ENCODE data around the gene HDAC4. TPM values are rescaled to one million over a fixed set of nuclear protein-coding genes. Genes with fewer than 3 reads are reported as not detected.

HDAC4 gene
- total RNA-seq, 1 donor from 2014 or later: 11.8 TPM

DNA sequence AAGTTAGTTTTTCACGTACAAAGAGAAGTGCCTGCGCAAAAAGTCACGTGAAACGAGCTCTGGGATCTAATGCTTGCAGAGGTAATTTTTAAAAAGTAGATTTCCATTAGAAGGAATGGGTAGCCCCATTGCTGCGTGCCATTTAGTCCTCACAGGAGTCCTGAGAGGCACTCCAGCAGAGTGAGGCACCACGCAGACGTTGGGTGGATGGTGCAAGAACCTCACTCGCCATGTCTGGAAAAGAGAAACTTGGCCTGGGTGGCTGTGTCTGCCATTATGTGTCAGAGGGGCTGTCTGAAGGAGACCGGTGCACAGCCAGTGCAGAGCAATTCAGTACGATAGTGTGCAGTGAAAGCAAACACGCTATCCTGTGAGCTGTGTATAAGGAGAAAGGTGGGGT lies 1.8 kb upstream of the HDAC4 start:
- Histone ChIP-seq H3K79me2 (ENCODE audit: insufficient read depth, low read length) (peaks cover 21% of the 10 kb centered on the region), H3K4me2 (ENCODE audit: low read length) (peak overlapping the region; percentile 88), H3K9ac (ENCODE audit: low read length) (no peak overlapping the region), H3K4me1 (ENCODE audit: insufficient read depth, low read length) (peaks cover 15% of the 10 kb centered on the region), H3K9me3 (ENCODE audit: insufficient read depth, low read depth, low read length) (no peaks in the 10 kb centered on the region), H4K20me1 (ENCODE audit: insufficient read depth, low read length) (peaks cover 21% of the 10 kb centered on the region), H3K27me3 (ENCODE audit: insufficient read depth, low read length) (no peaks in the 10 kb centered on the region), H3K36me3 (ENCODE audit: insufficient read depth, low read length) (no peaks in the 10 kb centered on the region), H3K27ac (ENCODE audit: low read depth, low read length) (no peak overlapping the region), H2AFZ (ENCODE audit: low read depth, low read length) (no peak overlapping the region), H3K4me3 (ENCODE audit: insufficient read depth, low read depth, low read length) (no peak overlapping the region)
- DNase-seq (ENCODE audit: low read depth) (no peak), FAIRE-seq (no peak)
- Mint-ChIP-seq H3K9me3 (ENCODE audit: unreplicated experiment) (no peaks in the 10 kb centered on the region), H3K27me3 (ENCODE audit: low read depth, unreplicated experiment) (peaks cover 4% of the 10 kb centered on the region), H3K27ac (ENCODE audit: unreplicated experiment) (no peak overlapping the region), H3K36me3 (ENCODE audit: low read depth, unreplicated experiment) (no peaks in the 10 kb centered on the region), H3K4me1 (ENCODE audit: low read depth, unreplicated experiment) (peaks cover 11% of the 10 kb centered on the region), H3K4me3 (ENCODE audit: unreplicated experiment) (peak overlapping the region; percentile 88)
- TF ChIP-seq EZH2 (IDR thresholded peaks at IDR 0.05; ENCODE audit: insufficient read depth, low read length) (no peak), CTCF (IDR thresholded peaks at IDR 0.05; ENCODE audit: insufficient read depth, low read depth, low read length) (no peak)

DNA sequence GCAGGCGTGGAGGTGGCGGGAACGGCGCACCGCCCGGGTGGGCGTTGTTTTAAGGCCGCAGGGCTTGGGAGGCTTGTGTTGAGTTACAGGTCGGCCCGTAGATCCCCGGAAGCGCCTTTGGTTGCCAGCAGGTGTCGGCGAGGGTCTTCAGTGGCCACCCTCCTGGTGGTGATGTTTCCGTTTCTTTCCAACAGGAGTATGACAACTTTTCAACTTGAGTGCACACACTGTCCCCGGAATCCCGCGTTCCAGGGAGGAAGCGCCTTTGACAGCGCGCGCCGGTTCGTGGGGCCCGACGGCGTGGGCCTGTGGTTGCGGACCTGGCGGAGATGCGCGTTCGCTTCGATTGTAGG lies 1.0 kb upstream of the HDAC4 start:
- H3K4me3 ChIP-seq (ENCODE audit: insufficient read depth, low read depth, low read length): peak overlapping the region; percentile 75
- H3K36me3 ChIP-seq (ENCODE audit: insufficient read depth, low read length): no peaks in the 10 kb centered on the region
- no peaks in the 10 kb centered on the region for H3K27me3 ChIP-seq (ENCODE audit: insufficient read depth, low read length)
- no peaks in the 10 kb centered on the region for H3K36me3 Mint-ChIP-seq (ENCODE audit: low read depth, unreplicated experiment)
- FAIRE-seq (no peak), DNase-seq (ENCODE audit: low read depth) (no peak)
- H3K4me3 Mint-ChIP-seq (ENCODE audit: unreplicated experiment): peak overlapping the region; percentile 88
- H3K4me2 ChIP-seq (ENCODE audit: low read length): peak overlapping the region; percentile 88
- H3K4me1 Mint-ChIP-seq (ENCODE audit: low read depth, unreplicated experiment): peaks cover 11% of the 10 kb centered on the region
- H3K9me3 Mint-ChIP-seq (ENCODE audit: unreplicated experiment): no peaks in the 10 kb centered on the region
- H2AFZ ChIP-seq (ENCODE audit: low read depth, low read length): peak overlapping the region; percentile 100
- H3K79me2 ChIP-seq (ENCODE audit: insufficient read depth, low read length): peaks cover 29% of the 10 kb centered on the region
- peaks cover 2% of the 10 kb centered on the region for H3K27me3 Mint-ChIP-seq (ENCODE audit: low read depth, unreplicated experiment)
- peaks cover 30% of the 10 kb centered on the region for H4K20me1 ChIP-seq (ENCODE audit: insufficient read depth, low read length)
- H3K9me3 ChIP-seq (ENCODE audit: insufficient read depth, low read depth, low read length): no peaks in the 10 kb centered on the region
- peak overlapping the region; percentile 86 for H3K27ac Mint-ChIP-seq (ENCODE audit: unreplicated experiment)
- H3K27ac ChIP-seq (ENCODE audit: low read depth, low read length): peak overlapping the region; percentile 100
- no peak for TF ChIP-seq CTCF (IDR thresholded peaks at IDR 0.05; ENCODE audit: insufficient read depth, low read depth, low read length)
- no peak for TF ChIP-seq EZH2 (IDR thresholded peaks at IDR 0.05; ENCODE audit: insufficient read depth, low read length)
- H3K4me1 ChIP-seq (ENCODE audit: insufficient read depth, low read length): peaks cover 15% of the 10 kb centered on the region
- peak overlapping the region; percentile 99 for H3K9ac ChIP-seq (ENCODE audit: low read length)

DNA sequence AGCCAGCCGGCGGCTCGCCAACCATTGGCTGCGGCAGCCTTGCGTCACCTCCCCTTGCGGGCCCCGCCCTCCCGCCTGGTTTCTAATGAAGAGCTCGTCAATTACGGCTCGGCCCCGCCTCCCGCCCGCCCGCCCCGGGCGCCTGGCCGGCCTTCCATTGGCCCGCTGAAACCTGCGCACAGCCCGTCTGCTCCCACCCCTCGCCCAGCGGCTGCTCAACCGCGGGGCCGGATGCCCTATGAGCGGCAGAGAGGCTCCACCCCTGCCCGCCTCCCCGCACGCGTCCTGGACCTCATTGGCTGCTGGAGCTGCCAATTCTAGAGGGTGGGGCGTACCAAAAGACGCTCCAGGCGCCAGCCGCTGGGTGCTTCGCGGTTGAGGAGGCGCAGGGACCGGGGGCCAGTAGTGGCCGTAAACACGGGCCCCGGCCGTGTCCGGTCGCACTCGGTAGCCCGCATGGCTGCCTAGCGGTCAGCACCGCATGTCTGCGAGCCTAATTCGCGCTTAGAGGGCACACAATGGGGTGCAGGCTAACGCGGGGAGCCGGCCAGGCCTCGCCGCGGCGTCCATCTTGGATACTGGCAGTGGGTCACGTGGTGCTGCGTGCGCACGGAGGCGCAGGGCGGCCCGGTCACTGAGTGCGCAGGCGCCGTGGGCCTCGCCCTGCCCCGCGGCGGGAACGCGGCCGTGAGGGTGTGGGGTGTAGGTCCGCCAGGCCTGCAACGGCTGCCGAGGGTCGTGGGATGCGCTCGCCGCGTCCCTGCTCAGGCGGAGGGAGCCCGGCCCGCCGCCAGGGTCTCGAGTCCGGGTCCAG lies 454 bp upstream of the HDAC4 start:
- TF ChIP-seq EZH2 (IDR thresholded peaks at IDR 0.05; ENCODE audit: insufficient read depth, low read length) (no peak), CTCF (IDR thresholded peaks at IDR 0.05; ENCODE audit: insufficient read depth, low read depth, low read length) (no peak)
- Histone ChIP-seq H3K9me3 (ENCODE audit: insufficient read depth, low read depth, low read length) (no peaks in the 10 kb centered on the region), H4K20me1 (ENCODE audit: insufficient read depth, low read length) (peaks cover 35% of the 10 kb centered on the region), H3K27ac (ENCODE audit: low read depth, low read length) (peak overlapping the region; percentile 100), H3K4me1 (ENCODE audit: insufficient read depth, low read length) (peaks cover 15% of the 10 kb centered on the region), H3K9ac (ENCODE audit: low read length) (peak overlapping the region; percentile 99), H3K4me3 (ENCODE audit: insufficient read depth, low read depth, low read length) (peak overlapping the region; percentile 75), H3K79me2 (ENCODE audit: insufficient read depth, low read length) (peaks cover 35% of the 10 kb centered on the region), H3K36me3 (ENCODE audit: insufficient read depth, low read length) (no peaks in the 10 kb centered on the region), H3K27me3 (ENCODE audit: insufficient read depth, low read length) (no peaks in the 10 kb centered on the region), H3K4me2 (ENCODE audit: low read length) (peak overlapping the region; percentile 88), H2AFZ (ENCODE audit: low read depth, low read length) (peak overlapping the region; percentile 100)
- peak; percentile 94 for DNase-seq (ENCODE audit: low read depth)
- Mint-ChIP-seq H3K27ac (ENCODE audit: unreplicated experiment) (peak overlapping the region; percentile 93), H3K36me3 (ENCODE audit: low read depth, unreplicated experiment) (no peaks in the 10 kb centered on the region), H3K9me3 (ENCODE audit: unreplicated experiment) (no peaks in the 10 kb centered on the region), H3K27me3 (ENCODE audit: low read depth, unreplicated experiment) (peaks cover 2% of the 10 kb centered on the region), H3K4me1 (ENCODE audit: low read depth, unreplicated experiment) (peaks cover 11% of the 10 kb centered on the region), H3K4me3 (ENCODE audit: unreplicated experiment) (peak overlapping the region; percentile 88)
- no peak for FAIRE-seq
